Endometrium (tissue), 2 donors: ENCODE results near the gene POC1B.
"Not testable (repeated sequence)": the region's sequence is repeated elsewhere in the genome, so short reads cannot be mapped to it uniquely, and the experiment has no call there.

Source experiments
- FAIRE-seq: peaks from 2 replicates; lab custom pipeline; 2012; peaks lifted over from hg19 to GRCh38; lab: Jason Lieb, UNC
- donor health status: control.
- donor health status: control.

Gene POC1B

GRCh38 chr12:89461649-89462612 lies 63.9 kb downstream of the POC1B start:
- FAIRE-seq: peak; percentile 82

DNA sequence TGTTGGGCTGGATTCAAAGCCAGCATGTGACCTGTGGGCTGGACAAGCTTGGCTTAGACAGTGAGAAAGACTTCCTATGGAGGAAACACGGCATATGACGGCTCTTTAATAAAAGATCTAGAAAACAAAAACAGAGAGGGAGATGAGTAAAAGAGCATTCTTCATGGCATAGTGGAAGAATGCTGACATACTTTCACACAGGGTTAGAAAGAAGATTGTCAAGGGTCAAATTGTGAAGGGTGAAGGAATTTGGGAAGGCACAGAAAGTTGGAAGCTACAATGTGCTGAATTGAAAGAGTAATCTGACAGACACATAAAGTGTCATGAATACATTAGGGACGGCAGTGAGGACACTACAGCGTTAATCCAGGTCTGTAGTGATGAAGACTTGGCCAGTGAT lies 64.7 kb downstream of the POC1B start:
- FAIRE-seq: no peak

GRCh38 chr12:89459279-89459678 lies 66.6 kb downstream of the POC1B start:
- not testable (repeated sequence) for FAIRE-seq

GRCh38 chr12:89456565-89456964 lies 69.3 kb downstream of the POC1B start:
- FAIRE-seq: no peak

GRCh38 chr12:89454080-89454848 lies 71.6 kb downstream of the POC1B start:
- no peak for FAIRE-seq

- no peak for FAIRE-seq
Observed at GRCh38 chr12:89453121-89453978, 72.5 kb downstream of the POC1B start.

- no peak for FAIRE-seq
Observed at GRCh38 chr12:89451841-89452251, 74.0 kb downstream of the POC1B start.

DNA sequence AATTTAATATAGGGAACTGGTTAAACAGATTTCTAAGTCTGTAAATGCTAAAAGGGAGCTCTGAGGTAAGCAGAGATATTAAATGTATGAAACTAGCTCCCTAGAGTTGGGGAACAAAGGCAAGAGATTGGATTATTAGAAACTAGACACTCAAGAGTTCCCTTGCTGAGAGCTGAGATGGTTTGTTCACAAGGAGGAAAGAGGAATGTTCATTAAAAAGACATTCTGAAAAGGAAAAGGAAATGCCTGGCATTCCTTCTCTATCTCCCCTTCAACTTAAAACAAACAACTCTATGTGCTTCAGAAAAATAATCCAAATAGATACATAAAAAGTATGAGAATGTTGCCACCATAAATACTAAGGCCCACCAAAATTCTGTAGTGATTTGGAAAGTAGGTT lies 74.9 kb downstream of the POC1B start:
- no peak for FAIRE-seq

- no peak for FAIRE-seq
Observed at GRCh38 chr12:89448951-89449371, 76.9 kb downstream of the POC1B start.

DNA sequence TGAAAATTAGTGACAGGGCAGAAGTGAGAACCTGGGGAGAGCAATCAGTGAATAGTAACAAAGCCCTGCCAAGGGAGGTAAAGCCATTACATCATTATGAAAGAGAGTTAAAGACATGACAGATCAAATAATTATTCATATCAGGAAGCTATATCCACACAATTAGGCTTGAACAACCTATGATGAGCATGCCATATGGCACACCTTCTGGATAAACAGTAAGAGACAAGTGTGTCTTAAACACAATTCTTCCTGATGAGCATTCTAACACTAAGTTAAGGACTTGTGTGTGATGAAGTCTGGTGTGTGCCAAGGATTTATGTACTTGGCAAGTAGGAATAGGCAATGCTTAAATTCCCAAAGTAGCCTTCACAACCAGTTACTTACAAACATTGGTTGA lies 77.3 kb downstream of the POC1B start:
- FAIRE-seq: no peak

GRCh38 chr12:89439941-89440340 lies 85.9 kb downstream of the POC1B start:
- no peak for FAIRE-seq

- FAIRE-seq: no peak
Observed at GRCh38 chr12:89437231-89437630, 88.6 kb downstream of the POC1B start.

GRCh38 chr12:89436062-89436461 lies 89.8 kb downstream of the POC1B start:
- no peak for FAIRE-seq

GRCh38 chr12:89433634-89434033 lies 92.2 kb downstream of the POC1B start:
- FAIRE-seq: no peak

DNA sequence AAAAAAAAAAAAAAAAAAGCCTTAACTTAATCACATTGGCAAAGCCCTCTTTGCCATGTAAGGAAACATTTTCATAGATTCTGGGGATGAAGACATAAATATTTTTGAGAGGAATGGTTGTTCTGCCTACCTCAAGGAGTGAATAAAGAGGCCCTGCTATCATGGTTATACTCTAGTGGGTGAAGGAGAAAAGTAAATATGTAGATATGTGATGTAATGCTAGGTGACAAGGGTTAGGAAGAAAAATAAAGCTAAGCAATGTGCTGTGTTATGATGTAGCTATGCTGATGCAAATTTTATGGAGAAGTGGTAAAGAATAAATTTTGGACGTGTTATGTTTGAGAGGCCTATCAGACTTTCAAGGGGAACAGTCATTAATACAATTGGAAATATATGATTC lies 93.5 kb downstream of the POC1B start:
- no peak for FAIRE-seq

- no peak for FAIRE-seq
Observed at GRCh38 chr12:89429528-89429927, 96.3 kb downstream of the POC1B start.

DNA sequence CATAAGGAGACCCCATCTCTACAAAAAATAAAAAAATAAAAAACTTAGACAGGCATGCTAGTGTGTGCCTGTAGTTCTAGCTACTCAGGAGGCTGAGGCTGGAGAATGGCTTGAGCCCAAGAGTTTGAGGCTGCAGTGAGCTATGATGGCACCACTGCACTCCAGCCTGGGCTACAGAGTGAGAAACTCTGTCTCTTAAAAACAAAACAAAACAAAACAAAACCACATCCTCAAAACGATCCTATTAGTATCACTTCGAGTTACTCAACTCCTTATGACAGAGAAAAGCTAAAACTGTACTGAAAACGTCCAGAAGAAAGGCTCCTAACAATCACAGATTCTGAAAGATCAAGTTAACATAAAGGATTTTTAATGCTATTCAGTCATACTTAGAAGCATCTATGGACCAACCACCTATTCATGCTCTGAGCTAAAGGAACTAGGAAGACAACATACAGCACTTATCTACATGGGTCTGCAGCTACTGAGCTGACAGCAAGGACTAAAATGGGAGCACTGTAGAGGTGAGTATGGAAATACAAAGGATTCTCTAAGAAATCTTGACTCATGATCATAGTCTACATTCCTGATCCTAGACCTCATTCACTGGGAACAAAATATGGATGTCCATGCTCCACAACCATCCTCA lies 98.2 kb downstream of the POC1B start:
- FAIRE-seq: no peak

GRCh38 chr12:89424846-89425245 lies 101.0 kb downstream of the POC1B start:
- FAIRE-seq: no peak

- no peak for FAIRE-seq
Observed at GRCh38 chr12:89424389-89424788, 101.5 kb downstream of the POC1B start.

- FAIRE-seq: no peak
Observed at GRCh38 chr12:89421092-89421835, 104.6 kb downstream of the POC1B start.
